Hematopoietic multipotent progenitor cell treated with erythropoietin and hydrocortisone succinate and interleukin-3 and kit ligand, for 15 days (in vitro differentiated cells): ENCODE measurements around the gene TSPO.

Source experiments
- DNase-seq: peaks from one replicate; pipeline ENCODE4 v3.0.0-alpha.2; 2015; ENCODE audit warnings: low spot score

The TSPO gene

DNA sequence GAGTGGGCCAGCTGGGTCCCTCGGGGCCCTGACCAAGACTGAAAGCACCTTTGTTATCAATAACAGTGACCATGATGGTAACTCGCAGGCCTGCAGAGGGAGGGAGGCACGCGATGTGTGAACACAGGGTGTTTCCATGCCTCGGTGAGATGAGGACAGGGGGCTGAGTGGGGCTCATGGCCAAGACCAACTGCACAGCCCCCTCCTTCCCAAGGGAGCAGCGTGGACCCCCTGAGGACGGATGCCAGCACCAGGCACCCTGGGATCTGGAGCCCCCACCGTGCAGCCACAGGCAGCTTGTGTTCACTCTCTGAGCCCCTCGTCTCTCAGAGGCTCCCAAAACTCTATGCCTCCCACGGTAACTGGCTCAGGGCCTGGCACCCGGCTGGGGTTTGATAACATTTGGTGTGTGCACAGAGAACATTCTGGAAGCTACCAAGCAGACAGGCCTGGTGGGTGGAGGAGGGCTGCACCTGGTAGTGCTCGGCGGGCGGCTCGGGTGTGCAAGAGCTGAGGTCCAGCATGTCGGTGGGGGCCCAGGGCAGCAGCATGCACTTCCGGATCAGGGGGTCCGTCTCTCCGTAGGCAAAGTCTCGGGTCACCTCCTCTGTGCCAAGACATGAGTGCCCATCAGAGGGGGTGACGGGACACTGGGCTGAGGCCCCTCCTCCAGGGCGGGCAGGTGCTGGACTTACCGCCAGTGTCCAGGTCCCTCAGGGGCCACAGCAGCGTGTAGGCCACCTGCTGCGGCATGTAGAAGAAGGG lies 28.0 kb downstream of the TSPO start:
- DNase-seq = no peak

DNA sequence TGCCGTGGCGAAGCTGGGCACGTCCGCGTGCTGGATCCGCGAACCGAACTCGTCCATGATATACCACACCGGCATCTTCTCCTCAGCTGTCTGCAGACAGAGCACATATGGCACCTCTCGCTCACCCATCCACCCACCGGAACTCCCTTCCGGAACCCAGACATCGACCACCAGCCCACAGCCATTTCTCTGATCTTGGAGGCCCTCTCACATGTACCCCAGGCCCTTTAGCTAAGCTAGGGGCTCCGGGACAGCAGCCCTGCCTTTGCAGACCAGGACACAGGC lies 28.5 kb downstream of the TSPO start:
- no peak for DNase-seq

DNA sequence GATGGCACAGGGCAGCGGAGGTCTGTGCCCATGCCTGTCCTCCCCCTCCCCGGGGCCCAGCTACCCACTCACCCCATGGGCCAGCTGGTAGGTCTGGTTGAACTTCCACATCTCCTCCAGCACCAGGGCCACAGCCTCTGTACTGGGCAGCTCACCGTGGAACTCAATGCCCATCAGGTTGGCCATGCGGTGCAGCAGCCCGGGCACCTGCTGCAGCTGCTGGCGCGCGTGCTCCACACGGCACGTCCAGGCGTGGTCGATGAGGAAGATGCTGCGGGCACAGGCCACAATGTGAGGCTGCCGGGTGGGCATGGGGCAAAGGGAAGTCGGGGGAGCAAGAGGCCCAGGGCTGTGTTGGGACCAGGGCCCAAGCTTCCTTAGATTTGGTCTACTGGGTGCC lies 29.3 kb downstream of the TSPO start:
- no peak for DNase-seq

- DNase-seq = no peak
Measured at GRCh38 chr22:43181321-43182076, 30.1 kb downstream of the TSPO start.

- DNase-seq = no peak
Measured at GRCh38 chr22:43182118-43182517, 30.8 kb downstream of the TSPO start.

DNA sequence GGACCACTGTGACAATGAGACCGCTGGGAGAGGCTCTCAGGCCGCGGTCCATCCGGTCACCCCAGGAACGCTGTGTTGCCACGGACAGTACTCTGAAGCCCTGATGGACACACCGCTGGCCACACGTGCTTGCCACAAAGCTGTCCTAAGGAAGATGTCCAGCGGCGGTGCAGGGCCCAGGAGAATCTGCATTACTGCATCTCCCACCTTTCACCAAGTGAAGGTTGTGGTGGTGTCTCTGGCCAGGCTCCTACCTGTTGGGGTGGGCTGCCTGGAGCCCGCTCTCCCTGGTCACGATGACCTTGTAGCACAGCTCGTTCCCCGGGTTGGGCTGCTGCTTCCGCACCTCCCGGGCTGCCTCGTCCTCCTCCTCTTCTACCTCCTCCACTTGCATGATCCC lies 31.4 kb downstream of the TSPO start:
- DNase-seq = no peak

GRCh38 chr22:43183496-43184277 lies 32.3 kb downstream of the TSPO start:
- DNase-seq = peak; percentile 88

- DNase-seq = peak; percentile 35
Measured at GRCh38 chr22:43185860-43186261, 34.5 kb downstream of the TSPO start.

- peak; percentile 67 for DNase-seq
Measured at GRCh38 chr22:43186272-43187170, 35.2 kb downstream of the TSPO start, which contains the start of gene TTLL12. Gene TTLL12 (minus strand): TSS chr22:43187134. CDS start chr22:43187069, 65 bp downstream.

DNA sequence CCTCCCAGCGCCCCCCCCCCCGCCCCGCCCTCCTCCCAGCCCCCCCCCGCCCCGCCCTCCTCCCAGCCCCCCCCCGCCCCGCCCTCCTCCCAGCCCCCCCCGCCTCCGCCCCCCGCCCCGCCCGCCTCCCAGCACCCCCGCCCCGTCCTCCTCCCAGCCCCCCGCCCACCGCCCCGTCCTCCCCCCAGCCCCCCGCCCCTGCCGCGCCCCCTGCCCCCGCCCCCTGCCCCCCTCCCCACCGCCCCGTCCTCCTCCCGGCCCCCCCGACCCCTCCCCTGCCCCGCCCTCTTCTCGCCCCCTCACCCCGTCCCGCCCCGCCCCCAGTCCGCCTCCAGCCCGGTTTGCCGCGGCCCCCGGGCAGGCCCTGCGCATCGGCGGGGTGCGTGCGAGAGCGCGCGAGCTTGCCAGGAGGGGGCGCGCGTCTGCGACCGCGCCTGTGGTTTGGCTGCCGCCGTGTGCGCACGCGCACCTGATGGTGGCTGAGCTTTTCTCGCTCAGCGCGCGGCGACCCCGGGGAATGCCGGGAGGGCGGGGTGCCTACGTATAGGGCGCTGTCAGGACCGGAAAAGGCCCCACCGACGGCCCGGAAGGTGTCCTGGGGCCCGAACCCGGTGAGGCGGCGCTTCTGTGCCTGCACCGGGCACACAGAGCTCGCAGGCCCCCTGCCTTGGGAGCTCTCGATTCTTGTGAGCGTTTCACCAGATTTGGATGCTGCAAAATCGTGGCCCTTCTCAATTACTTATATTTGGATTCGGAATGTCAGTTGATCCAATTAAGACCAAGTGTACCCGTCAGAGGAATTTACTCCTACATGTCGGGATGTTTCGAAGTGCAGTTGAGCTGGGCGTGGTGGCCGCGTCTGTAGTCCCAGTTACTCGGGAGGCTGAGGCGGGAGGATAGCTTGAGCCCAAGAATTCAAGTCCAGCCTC lies 36.1 kb downstream of the TSPO start:
- peak; percentile 96 for DNase-seq

- DNase-seq = no peak
Measured at GRCh38 chr22:43188829-43189545, 37.6 kb downstream of the TSPO start.

DNA sequence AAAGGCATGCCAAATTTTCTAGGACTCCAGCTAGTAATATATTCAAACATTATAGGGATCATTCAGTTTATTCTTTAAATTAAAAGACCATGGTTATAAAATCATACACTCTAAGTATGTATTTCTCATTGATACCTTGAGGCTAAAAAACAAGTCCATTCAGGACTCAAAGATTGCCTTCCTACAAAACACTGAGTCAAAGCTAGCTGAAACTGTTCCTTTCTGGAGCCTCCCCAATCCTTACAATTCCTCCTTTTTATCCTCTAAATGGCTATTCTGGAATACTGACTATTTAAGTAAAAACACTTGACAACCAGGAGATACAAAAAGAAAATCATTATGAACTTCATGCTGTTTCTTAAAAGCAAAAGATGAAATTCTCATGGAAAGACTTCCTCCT lies 40.5 kb downstream of the TSPO start:
- no peak for DNase-seq

DNA sequence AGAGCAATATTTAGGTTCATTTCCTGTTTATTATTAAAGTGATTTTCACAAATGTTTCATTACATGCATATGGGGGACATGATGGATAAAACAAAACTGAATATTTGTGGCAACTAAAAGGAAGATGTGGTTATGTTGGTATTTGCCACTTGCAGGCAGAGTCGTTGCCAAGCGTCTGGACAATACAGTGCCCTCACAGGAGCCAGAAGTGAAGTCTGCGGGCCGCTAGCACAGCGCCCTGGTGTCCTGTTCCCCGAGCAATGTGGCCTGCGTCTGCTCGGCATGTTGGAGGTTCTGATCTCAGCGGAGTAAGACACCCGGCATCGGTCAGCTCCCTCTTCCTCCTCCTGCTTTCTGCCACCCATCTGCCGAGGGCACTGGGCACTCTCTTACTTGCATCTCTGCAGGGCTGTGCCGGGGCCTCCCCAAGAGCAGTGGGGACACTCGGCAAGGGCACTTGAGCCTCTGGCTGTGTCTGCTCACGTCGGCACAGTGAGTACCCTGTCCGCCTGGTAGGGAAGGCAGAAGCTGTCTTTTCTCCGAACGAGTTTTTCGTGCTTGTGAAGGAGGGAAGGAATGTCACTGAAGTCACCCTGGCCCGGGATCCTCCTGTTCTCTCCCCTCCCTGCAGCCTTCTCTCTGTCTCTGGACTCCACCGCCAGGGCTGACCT lies 46.0 kb downstream of the TSPO start:
- no peak for DNase-seq

DNA sequence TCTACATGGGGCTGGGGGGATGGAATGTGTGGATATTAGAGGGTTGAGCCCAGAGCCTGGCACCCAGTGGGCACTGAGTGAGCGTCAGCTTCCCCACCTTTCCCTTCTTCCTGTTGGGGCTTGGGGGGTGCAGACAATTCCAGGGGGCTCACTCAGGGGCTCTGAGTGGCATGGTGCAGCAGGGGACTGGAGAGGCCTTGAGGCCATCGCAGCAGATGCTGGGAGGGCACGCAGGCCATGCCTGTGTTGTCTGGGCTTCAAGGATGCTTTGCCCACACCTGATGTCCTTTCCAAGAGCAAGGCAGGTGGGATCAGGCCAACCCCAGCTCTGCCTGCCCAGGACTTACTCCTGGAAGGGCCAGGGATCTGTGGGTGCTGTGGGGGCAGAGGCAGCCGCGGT lies 46.8 kb downstream of the TSPO start:
- no peak for DNase-seq

DNA sequence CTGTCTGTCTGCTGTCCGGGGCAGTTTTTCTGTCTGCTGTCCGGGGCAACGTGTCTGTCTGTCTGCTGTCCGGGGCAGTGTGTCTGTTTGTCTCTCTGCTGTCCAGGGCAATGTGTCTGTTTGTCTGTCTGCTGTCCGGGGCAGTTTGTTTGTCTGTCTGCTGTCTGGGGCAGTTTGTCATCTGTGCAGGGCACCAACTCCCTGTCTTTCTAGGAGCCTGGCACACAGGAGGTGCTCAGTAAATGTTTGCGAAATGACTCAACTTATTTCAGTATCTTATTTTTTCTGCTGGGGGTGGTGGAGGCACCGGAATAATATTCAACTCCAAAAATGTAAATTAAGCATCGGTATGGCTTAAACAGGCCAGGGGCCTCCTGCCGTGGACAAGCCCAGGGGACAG lies 47.6 kb downstream of the TSPO start:
- no peak for DNase-seq

DNA sequence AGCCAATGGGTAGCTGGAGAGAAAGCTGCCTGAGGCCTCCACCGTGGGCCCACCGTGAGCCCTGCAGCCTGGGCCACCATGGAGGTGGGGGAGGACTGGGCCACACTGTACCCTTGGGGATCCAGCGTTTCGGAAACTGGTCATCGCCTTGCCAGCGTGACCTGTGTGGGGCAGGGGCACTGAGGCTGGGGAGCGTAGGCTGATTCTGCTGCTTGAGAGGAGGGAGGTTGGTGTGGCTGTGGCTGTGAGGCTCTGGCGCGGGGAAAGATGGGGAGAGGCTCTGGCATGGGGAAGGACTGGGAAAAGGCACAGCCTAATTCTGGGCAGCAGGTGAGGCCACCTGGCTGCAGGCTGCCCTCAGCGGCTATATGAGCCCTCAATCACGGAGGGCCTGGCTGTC lies 48.2 kb downstream of the TSPO start:
- no peak for DNase-seq

DNA sequence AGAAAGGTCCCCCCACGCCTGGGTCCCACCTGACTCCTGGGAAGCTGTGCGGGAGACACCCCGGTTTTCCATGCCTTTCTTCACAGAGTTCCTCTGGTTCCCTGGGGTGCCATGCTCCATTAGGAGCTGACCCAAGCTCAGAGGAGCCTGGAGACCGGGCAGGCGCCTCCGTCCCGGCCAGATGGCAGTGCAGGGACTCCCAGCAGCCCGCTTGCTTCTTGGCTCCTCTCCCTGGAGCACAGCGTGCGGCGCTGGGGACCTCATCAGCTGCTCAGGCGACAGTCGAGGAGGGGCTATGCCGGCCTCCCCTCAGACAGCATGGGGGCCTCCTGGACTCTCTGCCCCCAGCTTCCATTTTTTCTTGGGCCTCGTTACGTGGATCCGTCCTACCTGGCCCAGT lies 48.7 kb downstream of the TSPO start:
- DNase-seq = no peak

DNA sequence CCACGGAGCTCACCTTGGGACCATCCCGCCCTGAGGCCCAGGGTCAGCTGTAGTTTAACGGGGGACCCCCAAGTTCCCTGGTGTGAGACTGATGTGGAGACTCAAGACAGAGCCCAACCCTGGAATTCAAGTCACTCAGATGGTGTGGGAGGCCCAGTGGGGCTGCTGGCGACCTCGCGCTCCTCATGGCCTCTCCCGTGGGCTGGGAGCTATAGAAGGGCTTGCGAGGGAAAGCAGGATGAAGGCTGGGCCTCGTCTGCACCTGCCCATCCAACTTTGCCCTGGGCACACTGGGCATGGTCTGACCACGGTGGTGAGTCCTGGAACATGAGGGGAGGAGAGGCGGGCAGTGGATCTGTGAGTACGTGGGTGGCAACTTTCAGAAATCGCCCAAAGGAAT lies 49.2 kb downstream of the TSPO start:
- no peak for DNase-seq

DNA sequence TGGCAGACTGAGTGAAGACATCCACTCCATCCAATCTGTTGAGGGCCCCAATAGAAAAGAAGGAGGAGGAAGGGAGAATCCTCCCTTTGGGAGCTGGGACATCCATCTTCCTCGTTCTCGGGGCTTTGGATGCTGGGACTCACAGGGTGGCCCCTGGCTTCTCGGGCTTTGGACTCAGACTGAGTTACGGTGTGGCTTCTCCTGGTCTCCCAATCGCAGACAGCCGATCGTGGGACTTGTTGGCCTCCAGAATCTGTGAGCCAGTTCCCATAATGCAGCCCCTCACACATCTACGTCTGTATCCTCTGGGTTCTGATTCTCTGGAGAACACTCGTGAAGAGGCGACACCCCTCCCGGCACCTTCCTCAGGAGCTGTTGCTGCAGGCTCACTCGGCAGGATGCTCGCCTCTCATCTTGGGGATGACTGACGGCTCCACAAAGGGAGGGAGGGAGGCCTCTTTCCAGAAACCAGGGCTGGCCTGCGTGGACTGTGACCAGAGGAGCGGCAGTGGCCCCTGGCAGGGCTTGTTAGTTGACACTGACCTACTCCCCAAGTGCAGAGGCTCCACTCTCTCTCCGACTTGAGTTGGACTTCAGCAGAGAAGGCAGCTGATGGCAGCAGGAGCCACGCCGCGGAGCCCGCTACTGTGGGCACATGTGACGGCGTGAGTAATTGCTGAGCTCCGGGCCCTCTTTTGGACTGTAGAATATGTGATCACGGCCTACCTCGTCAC lies 50.3 kb downstream of the TSPO start:
- DNase-seq = no peak
